Measurements from ENCODE around the gene MRPS23.

DNA sequence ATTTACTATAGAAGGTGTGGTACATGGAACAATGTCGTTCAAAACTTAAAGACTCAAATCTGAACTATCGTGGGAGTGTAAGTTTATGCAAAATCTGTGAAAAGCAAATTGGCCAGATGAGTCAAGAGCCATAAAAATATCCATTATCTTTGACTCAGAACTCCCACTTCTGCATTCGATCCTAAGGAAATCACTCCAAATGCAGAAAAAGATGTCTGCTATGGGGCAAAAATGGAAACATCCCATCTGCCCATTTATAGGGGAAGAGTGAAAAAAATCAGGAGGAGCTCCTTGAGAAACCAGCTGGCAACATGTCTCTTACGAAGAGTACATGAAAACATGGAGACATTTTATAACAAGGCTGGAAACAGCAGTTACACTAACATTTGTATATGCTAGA, 61.1 kb downstream of the MRPS23 start:
- TF ChIP-seq POLR2A (IDR thresholded peaks at IDR 0.05): no peak
- TF ChIP-seq, protein P1, sequence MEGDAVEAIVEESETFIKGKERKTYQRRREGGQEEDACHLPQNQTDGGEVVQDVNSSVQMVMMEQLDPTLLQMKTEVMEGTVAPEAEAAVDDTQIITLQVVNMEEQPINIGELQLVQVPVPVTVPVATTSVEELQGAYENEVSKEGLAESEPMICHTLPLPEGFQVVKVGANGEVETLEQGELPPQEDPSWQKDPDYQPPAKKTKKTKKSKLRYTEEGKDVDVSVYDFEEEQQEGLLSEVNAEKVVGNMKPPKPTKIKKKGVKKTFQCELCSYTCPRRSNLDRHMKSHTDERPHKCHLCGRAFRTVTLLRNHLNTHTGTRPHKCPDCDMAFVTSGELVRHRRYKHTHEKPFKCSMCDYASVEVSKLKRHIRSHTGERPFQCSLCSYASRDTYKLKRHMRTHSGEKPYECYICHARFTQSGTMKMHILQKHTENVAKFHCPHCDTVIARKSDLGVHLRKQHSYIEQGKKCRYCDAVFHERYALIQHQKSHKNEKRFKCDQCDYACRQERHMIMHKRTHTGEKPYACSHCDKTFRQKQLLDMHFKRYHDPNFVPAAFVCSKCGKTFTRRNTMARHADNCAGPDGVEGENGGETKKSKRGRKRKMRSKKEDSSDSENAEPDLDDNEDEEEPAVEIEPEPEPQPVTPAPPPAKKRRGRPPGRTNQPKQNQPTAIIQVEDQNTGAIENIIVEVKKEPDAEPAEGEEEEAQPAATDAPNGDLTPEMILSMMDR (IDR thresholded peaks at IDR 0.05): no peak
